NCI-H128 (cell line): ENCODE data around the gene LRP1B.
"Not testable (repeated sequence)": the region's sequence is repeated elsewhere in the genome, so short reads cannot be mapped to it uniquely, and the experiment has no call there.

Source experiments
- DNase-seq: peaks from one replicate; lab custom pipeline; 2025; ENCODE audit not compliant: unreplicated experiment; lab: John Stamatoyannopoulos, UW

Gene LRP1B

DNA sequence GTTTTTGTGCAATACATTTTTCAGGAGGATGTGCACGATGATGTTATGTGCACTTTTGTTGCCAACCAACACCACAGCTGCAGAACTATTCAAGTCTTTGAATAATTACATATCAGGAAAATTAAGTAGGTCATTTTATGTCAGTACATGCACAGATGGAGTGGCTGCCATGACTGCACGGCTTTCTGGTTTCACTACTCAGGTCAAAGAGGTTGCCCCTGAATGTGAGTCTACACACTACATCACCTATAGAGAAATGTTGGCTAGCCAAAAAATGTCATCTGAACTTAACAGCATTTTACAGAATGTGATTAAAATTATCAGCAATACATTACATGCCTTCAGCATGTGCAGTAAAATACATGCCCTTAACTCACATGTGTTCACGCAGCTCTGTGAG lies 1713.3 kb downstream of the LRP1B start:
- DNase-seq = no peak

DNA sequence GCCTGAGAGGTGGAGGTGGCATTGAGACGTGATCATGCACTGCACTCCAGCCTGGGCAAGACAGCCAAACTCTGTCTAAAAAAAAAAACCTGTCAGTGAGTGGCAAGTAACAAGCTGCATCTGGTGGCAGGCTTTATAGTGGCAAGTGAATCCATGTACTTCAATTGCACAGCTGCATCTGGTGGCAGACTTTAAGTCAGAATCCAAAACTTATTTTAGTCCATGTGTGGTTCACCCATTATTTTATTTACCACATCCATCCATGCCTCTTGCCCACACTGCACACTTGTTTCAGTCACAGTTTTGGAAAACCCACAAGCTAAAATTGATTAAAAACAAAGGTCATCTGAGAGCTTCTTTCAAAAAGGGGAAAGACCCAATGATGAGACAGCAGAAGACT lies 1714.2 kb downstream of the LRP1B start:
- DNase-seq = no peak

DNA sequence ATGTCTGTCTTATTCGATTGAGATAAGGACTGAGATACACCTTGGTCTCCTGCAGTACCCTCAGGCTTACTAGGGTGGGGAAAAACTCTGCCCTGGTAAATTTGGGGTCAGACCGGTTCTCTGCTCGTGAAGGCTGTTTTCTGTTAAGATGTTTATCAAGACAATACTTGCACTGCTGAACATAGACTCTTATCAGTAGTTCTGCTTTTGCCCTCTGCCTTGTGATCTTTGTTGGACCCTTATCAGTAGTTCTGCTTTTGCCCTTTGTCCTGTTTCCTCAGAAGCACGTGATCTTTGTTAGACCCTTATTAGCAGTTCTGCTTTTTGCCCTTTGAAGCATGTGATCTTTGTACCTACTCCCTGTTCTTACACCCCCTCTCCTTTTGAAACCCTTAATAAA lies 1715.8 kb downstream of the LRP1B start:
- not testable (repeated sequence) for DNase-seq

DNA sequence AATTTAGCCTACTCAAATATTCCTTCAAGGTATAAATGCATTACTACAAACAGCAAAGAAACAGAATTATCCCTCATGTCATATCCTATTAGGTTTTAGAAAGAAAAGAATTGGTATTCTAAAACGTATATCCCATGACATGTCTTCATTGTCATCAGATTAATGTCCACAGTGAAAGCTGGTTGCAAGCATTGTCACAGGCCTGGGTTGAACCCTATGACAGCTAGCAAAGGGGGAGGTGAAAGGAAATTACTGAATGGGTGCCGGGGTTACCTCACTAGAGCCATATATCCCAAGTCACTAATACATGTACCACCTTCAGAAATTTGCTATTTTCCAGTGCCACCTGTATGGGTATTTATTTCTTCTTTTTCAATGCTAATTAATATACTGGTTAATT lies 1720.1 kb downstream of the LRP1B start:
- no peak for DNase-seq

DNA sequence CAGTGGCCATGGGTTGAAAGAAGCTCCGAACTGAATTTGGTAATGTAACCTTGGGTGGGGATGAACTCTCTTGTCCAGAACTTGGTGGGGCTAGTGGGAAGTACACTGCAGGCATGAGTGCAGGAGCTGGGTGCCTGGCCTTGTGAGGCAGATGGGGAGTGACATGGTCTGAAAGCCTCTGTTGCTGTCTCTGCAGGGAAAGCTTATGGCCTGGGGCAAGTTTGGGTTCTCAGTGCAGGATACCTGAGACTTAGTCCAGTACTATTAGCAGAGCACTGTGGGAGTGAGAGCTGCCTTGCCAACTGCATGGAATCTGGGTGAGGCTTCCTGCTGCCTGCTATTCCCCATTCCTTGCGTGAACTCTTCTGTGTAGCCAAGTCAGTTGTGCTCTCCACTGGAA lies 1729.8 kb downstream of the LRP1B start:
- DNase-seq = no peak

DNA sequence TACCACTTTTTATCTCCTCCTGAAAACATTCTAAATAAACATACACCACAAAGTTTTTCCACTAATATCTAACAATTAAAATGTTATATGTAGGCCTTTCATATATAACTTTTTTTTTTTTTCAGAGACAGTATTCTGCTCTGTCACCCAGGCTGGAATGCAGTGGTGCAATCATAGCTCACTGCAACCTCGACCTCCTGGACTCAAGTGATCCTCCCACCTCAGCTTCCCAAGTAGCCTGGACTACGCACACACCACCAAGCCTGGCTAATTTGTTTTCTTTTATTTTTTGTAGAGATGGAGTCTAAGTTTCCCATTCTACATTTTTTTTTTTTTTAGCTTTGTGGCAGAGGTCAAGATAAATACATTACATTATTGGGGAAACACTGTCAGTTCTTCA lies 1738.0 kb downstream of the LRP1B start:
- DNase-seq = no peak

DNA sequence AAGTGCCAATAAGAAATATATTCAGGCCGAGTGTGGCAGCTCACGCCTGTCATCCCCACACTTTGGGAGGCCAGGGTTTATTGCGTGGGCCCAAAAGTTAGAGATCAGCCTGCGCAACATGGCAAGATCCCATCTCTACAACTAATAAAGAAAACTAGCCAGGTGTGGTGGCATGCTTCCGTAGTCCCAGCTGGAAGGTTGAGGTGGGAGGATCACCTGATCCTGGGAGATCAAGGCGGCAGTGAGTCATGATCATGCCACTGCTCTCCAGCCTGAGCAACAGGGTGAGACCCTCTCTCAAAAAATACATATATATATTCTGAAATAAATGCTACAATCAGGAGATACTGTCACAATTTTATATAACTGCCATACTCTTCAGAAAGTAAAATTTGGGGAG lies 1745.9 kb downstream of the LRP1B start:
- DNase-seq = no peak

DNA sequence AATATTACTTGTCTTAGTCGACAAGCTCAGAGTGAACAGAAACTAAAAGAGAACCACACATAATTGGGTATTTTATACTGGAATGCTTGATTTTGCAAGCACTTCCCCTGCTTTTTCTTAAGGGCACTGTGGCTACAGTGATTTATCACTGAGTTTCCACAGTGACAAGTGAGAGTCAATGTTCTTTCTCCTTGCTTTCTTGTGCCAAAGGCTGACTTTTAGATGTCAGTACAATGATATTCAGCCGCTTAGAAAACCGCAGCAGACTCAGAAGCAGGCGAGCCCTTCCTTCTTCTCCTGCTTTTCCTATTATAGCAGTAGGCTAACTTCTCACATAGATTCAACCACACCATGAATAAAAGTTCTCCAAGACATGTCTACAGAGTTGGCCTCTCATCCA lies 1747.0 kb downstream of the LRP1B start:
- no peak for DNase-seq

DNA sequence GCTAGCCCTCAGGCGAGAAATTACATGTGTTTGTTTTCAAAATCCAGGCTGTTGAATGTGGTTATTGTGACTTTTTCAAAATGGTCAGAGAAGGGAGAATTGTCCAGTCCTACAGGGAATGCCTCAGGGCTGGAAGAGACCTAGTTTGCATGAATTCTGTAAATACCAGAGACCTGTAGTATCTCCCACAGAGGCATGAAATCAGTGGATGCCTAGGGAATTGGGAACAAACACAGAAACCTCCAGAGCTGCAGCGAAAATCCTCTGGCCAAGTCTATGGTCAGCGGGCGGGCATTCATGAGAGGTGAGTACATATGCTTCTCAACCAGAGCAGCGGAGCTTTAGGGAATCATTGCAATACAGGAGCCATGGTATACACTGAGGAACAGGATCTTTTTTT lies 1754.1 kb downstream of the LRP1B start:
- no peak for DNase-seq

DNA sequence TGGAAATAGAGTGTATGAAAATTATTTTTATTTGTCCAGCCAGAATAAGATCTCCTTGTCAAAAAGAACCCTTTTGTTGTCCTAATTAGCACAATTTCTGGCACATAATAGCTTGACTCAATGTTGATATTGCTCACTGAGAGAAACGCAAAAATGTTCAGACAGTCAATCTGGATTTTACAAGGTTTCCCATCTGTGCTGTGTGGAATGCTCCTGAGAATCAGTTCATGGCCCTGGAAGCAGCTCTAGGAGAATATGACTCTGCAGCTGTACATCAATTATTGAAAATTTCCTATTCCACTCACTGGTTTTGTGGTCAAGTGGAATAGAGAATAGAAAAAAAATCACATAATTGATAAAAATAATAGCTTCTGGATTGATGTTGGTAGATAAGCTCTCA lies 1767.7 kb downstream of the LRP1B start:
- no peak for DNase-seq

DNA sequence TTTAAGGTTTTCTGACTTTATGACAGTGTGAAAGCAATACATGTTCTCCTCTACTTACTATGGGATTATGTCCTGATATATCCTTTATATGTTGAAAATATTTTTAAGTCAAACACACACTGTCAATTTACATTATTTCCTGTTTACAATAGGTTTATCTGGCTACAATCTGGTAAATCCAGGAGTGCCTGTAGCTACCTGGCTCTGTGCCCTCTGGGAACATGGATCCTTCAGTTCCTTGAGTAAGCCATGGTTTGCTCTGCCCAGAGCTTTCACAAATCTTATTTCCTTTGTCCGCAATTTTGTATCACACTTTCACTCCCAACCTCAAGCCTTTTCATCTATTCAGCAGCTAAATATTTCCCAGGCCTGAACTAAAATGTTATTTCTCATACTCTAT lies 1768.5 kb downstream of the LRP1B start:
- no peak for DNase-seq

DNA sequence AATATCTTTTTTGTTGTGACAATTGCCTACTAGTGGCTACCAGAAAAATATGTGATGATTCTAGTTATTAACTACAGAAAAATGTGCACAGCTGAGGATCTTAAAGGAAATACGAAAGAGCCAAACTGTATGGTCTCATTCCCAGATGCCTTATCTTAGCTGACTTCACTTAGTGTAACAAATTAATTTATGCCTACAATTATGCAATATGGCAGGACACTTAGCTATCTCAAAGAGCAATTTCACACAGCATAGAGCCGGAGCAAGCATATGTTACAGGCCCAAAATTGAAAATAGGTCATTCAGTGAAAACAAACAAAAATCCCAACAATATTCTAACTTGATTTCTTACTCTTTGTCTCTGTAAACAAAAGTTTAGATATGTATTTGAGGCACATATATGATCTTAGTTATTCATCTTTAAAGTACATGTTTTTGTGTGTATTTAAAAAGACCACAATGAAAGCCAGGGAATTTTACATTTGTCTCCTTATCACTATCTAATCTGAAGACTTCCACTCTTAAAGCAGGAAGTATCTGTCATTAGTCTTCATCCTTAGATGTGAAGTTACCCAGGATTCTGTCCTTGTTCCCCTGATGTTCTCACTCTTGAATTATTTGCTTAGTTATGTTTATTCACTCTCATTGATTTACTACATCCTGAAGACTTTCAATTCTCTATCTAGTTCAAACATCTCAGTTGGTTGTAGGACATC lies 1771.6 kb downstream of the LRP1B start:
- DNase-seq = no peak

DNA sequence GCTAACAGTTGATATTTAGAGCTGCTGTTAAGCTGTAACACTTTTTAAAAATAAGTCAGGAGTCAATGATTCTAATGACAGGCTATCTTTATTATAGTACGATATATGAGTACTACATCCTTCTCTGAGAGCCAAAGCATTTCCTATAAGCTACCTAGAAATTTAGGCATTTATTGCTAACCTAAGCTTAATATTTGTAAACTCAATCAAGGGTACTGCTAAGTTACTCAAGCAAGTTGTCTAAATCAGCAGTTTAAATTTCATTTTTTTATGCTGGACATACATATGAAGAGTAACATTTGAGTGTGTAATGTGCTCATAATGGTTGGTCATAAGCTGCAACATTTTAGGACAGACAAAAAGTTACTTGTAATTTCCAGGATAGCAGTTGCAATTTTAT lies 1774.1 kb downstream of the LRP1B start:
- no peak for DNase-seq

DNA sequence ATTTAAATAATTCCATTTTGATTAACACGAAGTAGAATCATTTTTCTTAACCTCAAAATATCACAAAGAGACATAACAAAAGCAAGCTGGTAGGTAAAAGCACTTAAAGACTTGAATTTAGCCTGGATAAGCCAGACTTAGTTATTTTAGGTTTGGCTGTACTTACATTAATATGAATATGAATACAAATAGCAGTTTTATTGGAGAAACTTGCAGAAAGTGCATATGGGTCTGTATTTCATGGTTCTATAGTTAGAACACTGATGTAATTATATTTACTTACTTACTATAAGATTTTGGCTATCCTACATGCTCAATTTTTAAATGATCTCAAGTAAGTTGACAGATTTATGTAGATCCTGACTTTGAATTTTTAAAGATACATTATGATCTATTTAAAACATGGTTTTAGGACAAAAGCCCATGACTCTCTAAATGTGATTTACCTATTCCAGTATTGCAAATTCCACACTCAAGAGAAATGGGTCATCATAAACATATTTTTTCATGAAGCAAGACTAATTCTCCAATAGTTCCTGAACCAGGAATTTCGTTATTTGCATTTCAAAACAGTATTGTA lies 1775.2 kb downstream of the LRP1B start:
- no peak for DNase-seq

DNA sequence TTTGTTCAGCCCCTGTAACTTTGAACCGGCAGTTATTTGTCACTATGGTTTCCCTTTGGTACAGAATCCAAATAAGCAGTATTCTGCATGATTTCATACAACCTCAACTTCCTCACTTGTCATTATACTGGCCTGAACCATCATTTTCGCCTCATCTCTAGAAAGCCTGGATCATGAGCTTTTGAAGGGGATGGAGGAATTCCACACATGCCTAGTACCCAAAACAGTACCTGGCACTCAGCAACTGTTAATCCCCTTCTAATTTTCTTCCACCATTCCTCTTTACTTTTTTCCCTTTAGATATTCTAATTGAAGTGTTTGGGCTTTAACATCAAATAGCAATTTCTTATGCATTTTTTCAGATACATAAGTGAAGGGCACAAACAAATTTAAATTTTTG lies 1776.3 kb downstream of the LRP1B start:
- DNase-seq = no peak

DNA sequence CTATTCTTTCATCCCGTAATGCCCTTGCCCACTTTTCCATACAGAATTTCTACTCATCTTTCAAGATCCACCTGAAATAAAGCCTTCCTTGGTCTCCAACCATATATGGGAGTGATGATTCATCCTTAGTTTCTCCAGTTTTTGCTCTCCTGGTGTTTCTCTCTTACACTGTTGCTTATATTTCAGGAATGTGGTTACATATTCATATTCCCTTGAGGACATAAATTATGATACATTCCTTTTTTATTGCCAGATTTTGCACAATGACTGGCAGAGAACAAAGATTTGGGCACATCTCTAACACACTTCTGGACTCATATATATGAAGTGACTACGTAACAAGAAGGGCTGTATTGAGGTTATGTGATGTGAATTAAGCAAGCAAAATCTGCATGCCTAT lies 1777.3 kb downstream of the LRP1B start:
- no peak for DNase-seq

DNA sequence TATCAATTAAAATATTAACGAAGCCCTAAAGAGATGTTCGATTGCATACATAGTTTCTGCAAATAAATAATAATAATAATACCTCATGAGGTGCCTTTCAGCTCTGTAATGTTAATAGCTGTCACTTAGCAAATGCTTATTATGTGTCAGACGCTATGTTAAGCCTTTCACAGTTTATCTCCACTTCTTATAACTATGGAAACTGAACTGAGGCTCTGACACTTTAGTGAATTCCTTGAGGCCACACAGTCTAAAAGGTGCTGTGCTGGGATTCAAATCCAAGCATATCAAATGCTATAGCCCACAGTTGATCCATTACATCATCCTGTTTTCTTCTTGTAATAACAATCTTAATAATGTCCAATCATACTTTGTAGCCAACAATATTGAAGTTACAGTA lies 1779.1 kb downstream of the LRP1B start:
- DNase-seq = no peak

DNA sequence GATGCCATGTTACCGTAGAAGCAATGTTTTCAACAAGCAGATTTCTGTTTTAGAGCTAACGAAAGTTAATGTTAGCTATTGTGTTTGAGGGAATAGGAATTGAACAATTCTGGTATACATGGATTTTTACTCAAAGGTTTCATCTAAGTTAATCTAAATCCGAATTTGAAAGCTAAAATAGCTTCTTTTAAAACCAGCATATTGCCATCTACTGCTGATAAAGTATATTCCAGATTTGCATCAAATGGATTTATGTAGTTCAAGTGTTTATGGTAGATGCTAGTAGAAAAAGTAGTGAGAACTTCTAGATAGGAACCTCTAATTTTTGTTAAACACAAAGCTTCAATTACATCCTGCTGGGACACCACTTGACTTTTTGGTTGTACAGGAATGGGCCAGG lies 1781.1 kb downstream of the LRP1B start:
- no peak for DNase-seq

DNA sequence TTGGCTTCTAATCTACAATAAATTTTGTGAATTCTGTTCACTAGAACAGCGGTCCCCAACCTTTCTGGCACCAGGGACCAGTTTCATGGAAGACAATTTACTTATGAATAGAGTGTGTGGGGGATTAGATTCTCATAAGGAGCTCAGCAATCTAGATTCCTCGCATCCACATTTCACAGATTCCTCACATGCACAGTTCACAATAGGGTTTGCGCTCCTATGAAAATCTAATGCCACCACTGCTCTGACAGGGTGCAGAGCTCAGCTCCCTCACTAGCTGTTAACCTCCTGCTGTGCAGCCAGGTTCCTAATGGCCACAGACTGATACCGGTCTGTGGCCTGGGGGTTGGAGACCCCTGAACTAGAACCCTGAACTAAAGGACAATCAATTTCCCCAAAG lies 1782.0 kb downstream of the LRP1B start:
- DNase-seq = no peak

DNA sequence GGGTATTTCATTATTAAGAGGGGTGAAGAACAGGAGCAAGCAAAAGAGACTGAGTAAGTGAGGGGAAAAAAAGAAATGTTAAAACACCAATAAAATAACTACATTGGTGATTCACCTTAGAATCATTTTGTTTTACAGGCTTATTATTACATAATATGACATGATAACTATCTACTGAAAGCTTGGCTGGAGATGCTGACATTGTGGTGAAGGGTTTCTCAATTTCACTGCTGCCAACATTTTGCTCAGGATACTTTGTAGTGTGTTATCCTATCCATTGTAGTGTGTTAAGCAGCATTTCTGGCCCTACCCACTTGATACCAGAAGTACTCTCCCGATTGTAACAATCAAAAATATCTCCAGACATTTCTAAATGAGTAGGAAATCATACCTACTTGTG lies 1786.0 kb downstream of the LRP1B start:
- DNase-seq = no peak

DNA sequence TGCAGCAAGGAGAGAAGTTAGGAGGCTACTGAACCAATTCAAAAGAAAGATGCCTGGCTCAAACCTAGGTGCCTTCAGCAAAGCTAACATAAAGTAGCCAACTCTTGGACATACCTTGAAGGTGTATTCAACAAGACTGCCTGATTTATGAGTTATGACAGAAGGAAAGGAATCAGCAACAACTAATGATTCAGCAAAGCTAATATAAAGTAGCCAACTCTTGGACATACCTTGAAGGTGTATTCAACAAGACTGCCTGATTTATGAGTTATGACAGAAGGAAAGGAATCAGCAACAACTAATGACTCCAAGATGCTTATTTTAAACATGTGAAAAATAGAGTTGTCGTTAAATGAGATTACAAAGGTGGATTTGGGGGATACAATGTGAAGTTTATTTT lies 1786.5 kb downstream of the LRP1B start:
- DNase-seq = not testable (repeated sequence)

DNA sequence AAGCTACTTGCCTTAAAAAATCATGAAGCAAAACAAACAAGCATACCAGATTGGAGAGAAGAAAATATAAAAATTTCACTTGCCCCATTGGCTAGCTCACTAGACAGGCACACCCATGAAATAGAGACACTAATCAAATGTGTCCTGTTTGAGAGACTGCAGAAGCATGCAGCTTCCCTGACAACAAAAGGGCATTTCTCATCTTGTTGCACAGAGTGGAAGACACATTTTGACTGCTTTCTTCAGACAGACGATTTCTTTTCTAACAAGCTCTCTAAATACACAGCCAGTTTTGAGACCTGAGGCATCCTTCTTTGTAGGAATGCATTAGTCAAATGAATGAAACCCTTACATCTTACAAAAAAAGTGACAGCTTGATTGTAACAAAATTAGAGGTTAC lies 1792.0 kb downstream of the LRP1B start:
- DNase-seq = no peak

DNA sequence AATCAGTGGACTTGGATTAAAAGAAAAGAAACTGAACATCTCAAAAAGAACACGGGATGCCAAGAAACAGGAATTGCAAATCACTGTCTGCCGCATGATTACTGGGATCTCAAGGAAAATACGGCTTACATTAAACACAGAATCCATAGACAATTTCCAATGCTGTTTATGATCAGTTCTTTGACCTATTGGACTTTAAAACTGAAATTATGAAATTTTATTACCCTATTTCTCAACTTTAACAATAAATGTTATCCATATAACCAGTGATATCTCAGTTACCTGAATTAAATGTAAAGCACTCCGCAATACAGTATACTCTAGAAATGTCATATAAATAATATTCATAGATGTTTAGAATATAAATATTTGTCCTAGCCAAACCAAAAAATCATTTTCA lies 1793.8 kb downstream of the LRP1B start:
- DNase-seq = no peak
